Keratinocyte (primary cell): ENCODE results near the gene AMMECR1L.
"Not testable (repeated sequence)": the region's sequence is repeated elsewhere in the genome, so short reads cannot be mapped to it uniquely, and the experiment has no call there.

ENCODE experiments used
- EZH2 ChIP-seq: IDR thresholded peaks from one replicate; pipeline ENCODE4 v1.6.1; 2012; ENCODE audit warnings: inconsistent platforms, mild to moderate bottlenecking, low read length, moderate library complexity
- TF ChIP-seq, protein P1 (sequence below), 3 experiments: IDR thresholded peaks in 1 of 3; conservative IDR thresholded peaks in 1 of 3; optimal IDR thresholded peaks in 1 of 3; 2 replicates in 2 of 3; 3 replicates in 1 of 3; pipeline versions ENCODE3 to v1.5.1; 2011; ENCODE audit warnings: low read length in 3 of 3, mild to moderate bottlenecking in 3 of 3, moderate library complexity in 2 of 3, control low read depth in 1 of 3, inconsistent platforms in 1 of 3; ENCODE audit not compliant: insufficient read depth in 2 of 3; ENCODE audit errors: extremely low read depth in 1 of 3

DNA sequence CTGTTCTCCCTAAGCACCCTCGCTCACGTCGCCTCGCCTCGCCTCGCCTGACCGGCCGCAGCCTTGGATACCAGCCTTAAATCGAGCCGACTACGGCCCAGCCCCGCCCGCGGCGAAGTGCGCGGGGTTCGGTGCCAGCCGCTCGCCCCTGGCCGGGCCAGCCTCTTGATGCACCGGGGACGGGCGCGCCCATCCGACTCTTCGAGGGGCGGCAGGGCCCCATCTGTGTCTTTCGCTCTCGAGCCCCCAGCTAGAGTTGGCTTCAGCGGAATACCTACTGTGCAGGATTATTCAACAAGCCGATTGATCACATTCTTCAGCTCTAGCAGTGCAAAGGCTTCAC is 808 bp upstream of the AMMECR1L start:
- TF ChIP-seq, protein P1, sequence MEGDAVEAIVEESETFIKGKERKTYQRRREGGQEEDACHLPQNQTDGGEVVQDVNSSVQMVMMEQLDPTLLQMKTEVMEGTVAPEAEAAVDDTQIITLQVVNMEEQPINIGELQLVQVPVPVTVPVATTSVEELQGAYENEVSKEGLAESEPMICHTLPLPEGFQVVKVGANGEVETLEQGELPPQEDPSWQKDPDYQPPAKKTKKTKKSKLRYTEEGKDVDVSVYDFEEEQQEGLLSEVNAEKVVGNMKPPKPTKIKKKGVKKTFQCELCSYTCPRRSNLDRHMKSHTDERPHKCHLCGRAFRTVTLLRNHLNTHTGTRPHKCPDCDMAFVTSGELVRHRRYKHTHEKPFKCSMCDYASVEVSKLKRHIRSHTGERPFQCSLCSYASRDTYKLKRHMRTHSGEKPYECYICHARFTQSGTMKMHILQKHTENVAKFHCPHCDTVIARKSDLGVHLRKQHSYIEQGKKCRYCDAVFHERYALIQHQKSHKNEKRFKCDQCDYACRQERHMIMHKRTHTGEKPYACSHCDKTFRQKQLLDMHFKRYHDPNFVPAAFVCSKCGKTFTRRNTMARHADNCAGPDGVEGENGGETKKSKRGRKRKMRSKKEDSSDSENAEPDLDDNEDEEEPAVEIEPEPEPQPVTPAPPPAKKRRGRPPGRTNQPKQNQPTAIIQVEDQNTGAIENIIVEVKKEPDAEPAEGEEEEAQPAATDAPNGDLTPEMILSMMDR (optimal IDR thresholded peaks at IDR 0.05 in 1 of 3, IDR thresholded peaks at IDR 0.05 in 1 of 3, conservative IDR thresholded peaks at IDR 0.05 in 1 of 3; ENCODE audit: extremely low read depth in 1 of 3, insufficient read depth in 2 of 3, low read length in 3 of 3) = not testable (repeated sequence)
- TF ChIP-seq EZH2 = not testable (repeated sequence)
